Stimulated activated CD4-positive, alpha-beta T cell treated with anti-CD3 and anti-CD28 coated beads, Interleukin-12 subunit alpha, Interleukin-12 subunit beta, amount 100 ng/mL, for 24 hours (primary cell): ENCODE measurements around the gene MPDZ.

Source experiments
- DNase-seq, 2 experiments: peaks; one replicate each; pipeline ENCODE4 v3.0.0-alpha.2; 2020; ENCODE audit warnings: low read depth in 2 of 2

MPDZ gene

GRCh38 chr9:13279284-13280141, at the start of gene MPDZ:
TSS of gene MPDZ (minus strand) at chr9:13279692. CDS start at chr9:13250315, 29,377 bp downstream.
- no peak for DNase-seq

GRCh38 chr9:13324988-13325387, 45.5 kb upstream of the MPDZ start:
- DNase-seq, result no peak

DNA sequence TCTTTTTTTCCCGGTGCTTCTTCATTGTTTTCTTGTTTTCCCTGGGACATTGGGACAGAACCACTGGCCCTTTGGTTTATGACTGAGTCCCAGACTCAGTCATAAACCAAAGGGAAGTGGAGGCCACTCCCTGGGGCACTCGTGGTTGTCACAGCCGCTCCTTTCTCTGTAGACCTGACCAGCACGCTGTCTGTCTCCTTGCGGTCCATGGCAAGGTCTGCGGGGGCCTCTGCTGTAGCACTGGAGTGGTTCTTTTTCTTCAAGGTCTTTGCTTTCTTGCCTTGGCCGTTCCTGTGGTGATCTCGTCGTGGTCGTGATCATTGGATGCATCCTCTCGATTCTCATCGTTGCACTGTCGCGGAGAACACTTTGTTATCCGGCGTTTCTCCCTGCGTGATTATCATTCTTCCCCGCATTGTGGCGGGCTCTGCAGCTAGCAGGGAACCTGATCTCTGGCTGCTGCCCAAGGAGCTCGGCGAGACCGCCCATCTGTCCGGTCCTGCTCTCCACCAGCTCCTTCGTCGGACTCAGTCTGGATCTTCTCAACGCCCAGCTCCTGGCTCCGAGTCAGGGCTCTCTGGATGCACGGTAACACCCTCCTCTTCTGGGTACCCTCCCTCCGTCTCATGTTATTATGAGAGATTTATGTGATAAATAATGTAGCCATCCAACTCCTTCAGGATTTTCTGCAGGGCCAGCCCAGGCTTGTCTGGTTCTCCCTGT, 43.5 kb upstream of the MPDZ start:
- no peak for DNase-seq

DNA sequence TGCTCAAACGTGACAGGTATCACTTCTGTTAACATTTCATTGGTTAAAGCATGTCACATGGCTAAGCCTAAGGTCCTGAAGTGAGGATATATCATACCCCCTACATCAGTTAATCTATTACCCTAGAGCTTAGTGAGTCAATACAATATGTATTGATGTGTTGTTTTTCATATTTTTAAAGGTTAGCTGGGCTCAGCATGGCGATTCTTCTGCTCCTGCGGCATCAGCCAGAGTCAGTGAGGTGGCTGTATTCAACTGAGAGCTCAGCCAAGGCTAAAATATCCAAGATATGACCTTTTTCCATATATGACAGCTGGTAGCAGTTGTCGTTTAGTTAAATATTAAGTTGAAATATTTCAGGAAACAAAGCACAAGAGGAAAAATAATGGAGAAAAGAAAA, 38.5 kb upstream of the MPDZ start:
- DNase-seq, result no peak

DNA sequence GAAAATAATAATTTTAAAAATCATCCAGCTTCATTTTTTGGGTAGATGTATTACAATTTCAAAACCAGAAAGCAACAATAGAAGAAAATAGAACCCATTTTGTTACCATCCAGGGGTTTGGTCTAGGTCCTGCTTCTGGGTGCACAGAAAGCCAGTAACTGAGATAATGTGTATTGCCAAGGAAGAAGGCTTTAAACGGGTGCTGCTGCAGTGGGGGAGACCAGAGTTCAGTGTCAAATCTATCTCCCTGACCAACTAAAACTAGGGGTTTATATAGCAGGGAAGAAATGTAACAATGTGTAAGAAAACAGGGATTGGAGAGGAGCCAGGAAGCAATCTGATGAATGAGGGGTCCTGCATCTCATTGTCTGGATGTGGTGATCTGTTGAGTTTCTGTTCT, 17.5 kb upstream of the MPDZ start:
- DNase-seq, result no peak

GRCh38 chr9:13295556-13295955, 16.1 kb upstream of the MPDZ start:
- DNase-seq, result no peak

GRCh38 chr9:13292782-13293181, 13.3 kb upstream of the MPDZ start:
- DNase-seq, result no peak

DNA sequence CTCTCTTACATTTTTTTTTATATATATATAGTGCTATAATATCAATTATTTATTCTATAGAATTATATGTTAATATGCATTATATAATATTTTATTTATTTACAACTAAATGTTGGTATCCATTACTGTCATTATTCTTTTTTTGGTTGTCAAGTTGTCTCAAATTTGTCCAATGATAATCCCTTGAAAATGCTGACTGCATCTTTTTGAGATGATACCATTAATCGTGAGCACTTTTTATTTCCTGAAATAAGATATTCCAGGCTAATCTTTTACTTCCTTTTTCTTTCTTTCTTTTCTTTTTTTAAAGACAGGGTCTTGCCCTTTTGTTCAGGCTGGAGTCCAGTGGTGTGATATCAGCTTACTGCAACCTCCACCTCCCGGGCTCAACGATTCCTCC, 12.7 kb upstream of the MPDZ start:
- no peak for DNase-seq

DNA sequence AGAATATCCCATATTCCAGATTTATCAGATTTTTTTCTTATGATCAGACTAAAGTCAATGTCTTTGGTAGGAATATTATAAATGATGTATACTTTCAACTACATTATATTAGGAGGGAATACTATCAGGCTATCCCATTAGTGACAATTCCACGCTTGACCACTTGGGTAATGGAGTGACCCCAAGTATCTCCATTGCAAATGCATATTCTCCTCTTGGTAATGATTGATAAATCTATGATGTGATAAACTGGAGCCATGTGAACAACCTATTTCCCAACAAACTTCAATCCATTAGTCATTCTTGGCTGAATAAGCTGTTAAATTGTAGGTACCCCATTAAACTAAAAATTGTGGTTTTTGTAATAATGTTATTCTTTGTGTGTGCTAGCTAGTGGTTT, 12.2 kb upstream of the MPDZ start:
- DNase-seq, result no peak

DNA sequence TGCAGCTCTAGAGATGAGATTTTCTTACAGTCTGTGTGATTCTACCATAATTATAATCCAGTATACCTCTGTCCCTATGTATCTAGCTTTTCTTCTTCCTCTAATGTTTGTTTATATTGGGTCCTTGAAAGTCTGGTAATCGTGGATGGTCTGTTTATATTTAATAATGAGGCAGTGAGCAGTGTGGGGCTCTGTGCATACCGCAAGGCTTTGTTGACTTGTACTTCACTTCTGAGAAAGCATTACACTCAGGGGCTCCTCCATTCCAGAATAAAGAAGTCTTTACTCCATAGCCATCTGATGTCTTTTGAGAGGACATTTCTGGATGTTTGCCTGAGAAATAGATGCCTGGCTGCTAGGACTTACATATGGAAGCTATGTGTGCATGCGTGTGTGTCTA, 4.5 kb upstream of the MPDZ start:
- no peak for DNase-seq

GRCh38 chr9:13282998-13283397, 3.5 kb upstream of the MPDZ start:
- DNase-seq, result no peak

GRCh38 chr9:13281356-13282016, 2.0 kb upstream of the MPDZ start:
- no peak for DNase-seq

- DNase-seq, result no peak
Measured at GRCh38 chr9:13278368-13279246, 885 bp downstream of the MPDZ start.

GRCh38 chr9:13278023-13278367, 1.5 kb downstream of the MPDZ start:
- no peak for DNase-seq

DNA sequence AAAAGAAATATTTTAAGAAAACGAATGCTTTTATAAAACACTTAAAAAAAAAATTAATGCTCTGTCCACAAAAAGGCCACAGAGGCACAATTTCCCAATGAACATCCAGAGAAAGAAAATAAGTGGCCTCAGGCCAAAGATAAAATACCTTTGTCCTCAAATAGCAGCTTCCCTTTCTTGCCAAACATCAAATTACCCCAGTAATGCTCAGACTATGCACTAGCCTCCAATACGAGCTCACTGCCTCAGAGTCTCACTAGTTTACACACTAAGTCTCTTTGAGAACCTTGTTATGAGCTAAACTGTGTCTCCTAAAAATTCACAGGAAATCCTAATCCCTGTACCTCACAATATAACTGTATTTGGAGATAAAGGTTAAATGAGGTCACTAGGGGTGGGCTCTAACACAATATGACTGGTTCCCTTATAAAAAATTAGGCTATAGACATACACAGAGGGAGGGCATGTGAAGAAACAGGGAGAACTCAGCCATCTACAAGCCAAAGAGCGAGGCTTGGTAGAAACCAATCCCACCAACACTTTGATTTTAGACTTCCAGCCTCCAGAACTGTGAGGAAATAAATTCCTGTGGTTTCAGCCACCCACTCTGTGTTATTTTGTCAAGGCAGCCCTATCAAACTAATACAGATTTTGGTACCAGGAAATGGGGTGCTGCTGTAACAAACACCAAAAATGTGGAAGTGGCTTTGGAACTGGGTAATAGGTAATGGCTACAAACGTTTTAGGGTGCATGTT, 4.4 kb downstream of the MPDZ start:
- no peak for DNase-seq

GRCh38 chr9:13270734-13271133, 8.8 kb downstream of the MPDZ start:
- DNase-seq, result no peak

DNA sequence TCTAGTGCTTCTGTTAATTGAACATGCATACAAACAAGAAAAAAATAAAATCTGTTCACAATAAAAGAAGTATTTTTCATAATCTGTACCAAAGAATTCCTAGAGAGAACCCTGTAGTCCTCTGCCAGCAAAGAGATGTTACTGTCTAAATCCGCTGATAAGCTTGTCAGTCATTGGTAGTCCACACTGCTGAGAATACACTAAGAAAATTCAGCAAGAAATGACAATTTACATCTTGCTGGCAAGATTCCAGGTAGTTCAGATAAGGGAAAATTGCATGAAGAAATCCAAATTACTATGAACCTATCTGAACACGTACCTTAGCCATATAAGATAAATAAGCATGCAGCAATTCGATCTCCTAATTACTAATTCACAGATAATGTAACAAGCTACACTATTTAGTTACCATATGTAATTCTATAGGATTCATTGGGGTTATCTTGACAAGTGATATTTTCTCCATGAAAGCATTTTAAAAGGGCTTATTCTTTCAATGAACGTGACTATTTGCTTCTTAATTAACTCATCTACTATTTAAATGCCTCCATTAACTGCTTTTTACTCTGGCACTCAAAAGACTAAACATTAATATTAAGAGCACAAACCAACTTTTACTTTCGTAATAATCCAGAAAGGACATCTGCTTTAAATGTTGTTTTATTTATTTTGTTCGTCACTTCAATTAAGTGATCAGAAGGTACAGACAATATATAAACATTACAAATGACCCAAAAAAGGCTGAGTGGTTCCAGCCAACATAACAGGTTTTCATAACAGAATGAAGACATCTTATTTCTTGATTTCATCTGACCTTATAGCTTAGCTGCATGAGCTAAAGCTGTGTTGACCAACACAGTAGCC, 9.7 kb downstream of the MPDZ start:
- DNase-seq, result no peak

DNA sequence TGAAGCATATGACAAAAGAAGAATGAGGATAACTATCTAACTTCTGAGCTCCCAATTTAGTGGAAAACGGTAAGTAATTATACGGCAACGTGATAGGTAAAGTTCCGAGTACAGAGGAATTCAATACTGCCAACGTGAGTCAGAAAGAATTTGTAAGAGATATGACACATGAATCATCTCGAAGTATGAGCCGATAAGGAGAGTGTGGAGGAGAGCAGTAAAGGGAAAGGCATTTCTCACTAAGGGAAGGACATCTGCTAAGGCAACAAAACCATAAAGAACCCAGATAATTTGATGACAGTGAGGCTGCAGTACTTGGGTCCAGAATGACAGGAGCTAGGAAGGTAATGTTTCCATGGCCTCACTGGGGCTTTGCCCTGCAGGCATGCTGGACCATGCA, 11.0 kb downstream of the MPDZ start:
- no peak for DNase-seq

- no peak for DNase-seq
Measured at GRCh38 chr9:13267743-13268142, 11.7 kb downstream of the MPDZ start.

GRCh38 chr9:13266167-13266566, 13.3 kb downstream of the MPDZ start:
- no peak for DNase-seq
